Stimulated activated CD8-positive, alpha-beta memory T cell treated with anti-CD3 and anti-CD28 coated beads, Interleukin-4, amount 100 ng/mL, for 48 hours (primary cell): ENCODE data around the gene BBIP1.

Experiments used
- DNase-seq: peaks from one replicate; pipeline ENCODE4 v3.0.0-alpha.2; 2020

BBIP1 gene

GRCh38 chr10:110860576-110861241, 58.3 kb downstream of the BBIP1 start:
- DNase-seq = peak; percentile 49

GRCh38 chr10:110859973-110860376, 59.0 kb downstream of the BBIP1 start:
- DNase-seq = no peak

GRCh38 chr10:110859206-110859972, 59.6 kb downstream of the BBIP1 start:
- no peak for DNase-seq

- DNase-seq = peak; percentile 22
These were observed 60.6 kb downstream of the BBIP1 start for GRCh38 chr10:110858297-110858934.

GRCh38 chr10:110857265-110858171, 61.5 kb downstream of the BBIP1 start:
- DNase-seq = peak; percentile 46

- no peak for DNase-seq
These were observed 64.9 kb downstream of the BBIP1 start for GRCh38 chr10:110853921-110854605.

- peak; percentile 22 for DNase-seq
These were observed 66.0 kb downstream of the BBIP1 start for GRCh38 chr10:110852947-110853346.

- peak; percentile 57 for DNase-seq
These were observed 66.6 kb downstream of the BBIP1 start for GRCh38 chr10:110852255-110852896.

- DNase-seq = no peak
These were observed 67.9 kb downstream of the BBIP1 start for GRCh38 chr10:110851020-110851612.

GRCh38 chr10:110850099-110850498, 68.9 kb downstream of the BBIP1 start:
- no peak for DNase-seq
